ENCODE measurements around the gene PAPPA2. TPM values are rescaled to one million over a fixed set of nuclear protein-coding genes. Genes with fewer than 3 reads are reported as not detected.

The PAPPA2 gene
- total RNA-seq, 1 donor from 2014 or later: 0.50 TPM

DNA sequence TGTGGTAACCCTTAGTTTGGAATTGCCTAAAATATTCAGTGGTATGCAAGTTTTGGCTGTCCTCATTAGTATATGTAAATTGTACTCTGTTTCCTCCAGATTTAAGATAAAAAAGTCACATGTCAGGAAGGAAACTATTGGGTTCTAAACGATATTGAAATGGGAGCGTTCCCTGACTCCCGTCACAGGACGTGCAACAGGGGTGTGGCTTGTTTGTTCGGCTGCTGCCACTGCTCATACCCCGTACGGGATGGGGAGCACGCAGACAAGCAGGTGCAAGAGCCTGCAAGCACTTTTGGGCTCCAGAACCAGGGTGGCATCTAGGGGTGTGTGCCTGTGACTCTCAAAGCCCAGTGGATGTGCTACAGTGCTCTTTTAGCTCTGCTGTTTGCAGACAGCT lies 6.2 kb upstream of the PAPPA2 start:
- no peak overlapping the region for H3K27ac ChIP-seq
- H3K27me3 ChIP-seq (ENCODE audit: low read depth): no peaks in the 10 kb centered on the region
- H3K36me3 ChIP-seq: no peaks in the 10 kb centered on the region
- TF ChIP-seq, protein P1, sequence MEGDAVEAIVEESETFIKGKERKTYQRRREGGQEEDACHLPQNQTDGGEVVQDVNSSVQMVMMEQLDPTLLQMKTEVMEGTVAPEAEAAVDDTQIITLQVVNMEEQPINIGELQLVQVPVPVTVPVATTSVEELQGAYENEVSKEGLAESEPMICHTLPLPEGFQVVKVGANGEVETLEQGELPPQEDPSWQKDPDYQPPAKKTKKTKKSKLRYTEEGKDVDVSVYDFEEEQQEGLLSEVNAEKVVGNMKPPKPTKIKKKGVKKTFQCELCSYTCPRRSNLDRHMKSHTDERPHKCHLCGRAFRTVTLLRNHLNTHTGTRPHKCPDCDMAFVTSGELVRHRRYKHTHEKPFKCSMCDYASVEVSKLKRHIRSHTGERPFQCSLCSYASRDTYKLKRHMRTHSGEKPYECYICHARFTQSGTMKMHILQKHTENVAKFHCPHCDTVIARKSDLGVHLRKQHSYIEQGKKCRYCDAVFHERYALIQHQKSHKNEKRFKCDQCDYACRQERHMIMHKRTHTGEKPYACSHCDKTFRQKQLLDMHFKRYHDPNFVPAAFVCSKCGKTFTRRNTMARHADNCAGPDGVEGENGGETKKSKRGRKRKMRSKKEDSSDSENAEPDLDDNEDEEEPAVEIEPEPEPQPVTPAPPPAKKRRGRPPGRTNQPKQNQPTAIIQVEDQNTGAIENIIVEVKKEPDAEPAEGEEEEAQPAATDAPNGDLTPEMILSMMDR (IDR thresholded peaks at IDR 0.05): no peak
- H3K9me3 ChIP-seq: no peaks in the 10 kb centered on the region
- ATAC-seq: no peak
- intact Hi-C loops (cut with DNase I): no loop called here
- no peak for DNase-seq
- no peak overlapping the region for H3K4me3 ChIP-seq
- no peaks in the 10 kb centered on the region for H3K4me1 ChIP-seq

DNA sequence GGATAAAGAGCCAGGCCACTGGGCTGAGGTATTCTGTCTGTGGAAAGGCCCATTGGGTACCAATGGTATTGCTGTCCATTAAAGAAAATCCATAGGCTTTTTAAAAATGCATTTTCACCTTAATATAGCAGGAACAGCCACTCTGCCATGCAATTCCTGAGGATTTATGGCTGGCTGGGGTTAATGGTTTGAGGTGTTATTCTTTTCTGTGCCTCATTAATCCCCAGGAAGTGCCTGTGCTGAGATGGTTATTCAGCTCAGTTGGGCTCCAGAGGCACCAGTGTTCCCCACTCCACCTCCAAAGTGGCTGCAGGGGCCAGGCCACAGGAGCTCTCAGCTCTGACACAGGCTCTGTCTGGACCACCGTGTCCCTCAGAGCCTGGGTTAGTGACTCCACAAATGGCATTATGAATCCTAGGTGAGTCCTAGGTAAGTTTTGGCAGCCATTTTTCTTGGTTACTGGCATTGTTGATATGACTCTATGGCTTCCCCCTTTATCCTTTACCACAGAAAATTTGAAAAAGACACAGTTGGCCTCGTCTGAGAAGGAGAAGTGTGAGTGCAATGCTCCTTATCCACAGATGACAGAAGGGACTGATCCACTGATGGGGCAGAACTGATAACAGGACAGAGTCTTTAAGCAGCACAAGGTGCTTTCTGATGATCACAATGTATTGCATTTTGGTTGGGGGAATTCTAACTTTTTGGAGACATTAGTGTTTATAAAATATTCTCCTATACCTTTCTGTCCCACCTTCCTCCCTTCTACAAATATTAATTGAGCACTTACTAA lies 2.2 kb upstream of the PAPPA2 start:
- DNase-seq (no peak), ATAC-seq (no peak)
- TF ChIP-seq, protein P1 (IDR thresholded peaks at IDR 0.05): no peak
- Histone ChIP-seq H3K4me1 (no peaks in the 10 kb centered on the region), H3K27ac (no peak overlapping the region), H3K27me3 (ENCODE audit: low read depth) (no peaks in the 10 kb centered on the region), H3K36me3 (no peaks in the 10 kb centered on the region), H3K4me3 (no peak overlapping the region), H3K9me3 (no peaks in the 10 kb centered on the region)
- intact Hi-C loops (cut with DNase I): no loop called here

DNA sequence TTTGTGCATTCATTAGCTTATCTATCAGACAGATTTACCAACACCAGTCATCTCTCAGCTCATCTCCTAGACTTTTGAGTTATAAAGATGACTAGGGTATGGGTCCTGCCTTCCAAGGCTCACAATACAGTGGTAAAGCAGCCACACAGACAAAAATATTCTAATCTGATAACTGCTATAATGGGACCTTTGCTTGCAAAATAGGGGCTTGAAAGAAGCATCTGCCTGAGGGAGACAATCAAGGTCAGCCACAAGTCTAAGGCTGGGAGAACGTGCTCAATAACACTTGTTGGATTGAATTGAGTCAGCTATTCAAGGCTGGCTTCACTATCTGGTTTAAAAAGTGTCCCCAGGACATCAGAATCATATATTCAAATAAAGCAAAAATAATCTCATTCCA lies 1.4 kb upstream of the PAPPA2 start:
- no peak overlapping the region for H3K27ac ChIP-seq
- H3K4me3 ChIP-seq: no peak overlapping the region
- DNase-seq: no peak
- no peaks in the 10 kb centered on the region for H3K9me3 ChIP-seq
- H3K36me3 ChIP-seq: no peaks in the 10 kb centered on the region
- H3K4me1 ChIP-seq: no peaks in the 10 kb centered on the region
- no peaks in the 10 kb centered on the region for H3K27me3 ChIP-seq (ENCODE audit: low read depth)
- no peak for ATAC-seq
- TF ChIP-seq, protein P1 (IDR thresholded peaks at IDR 0.05): no peak
- intact Hi-C loops (cut with DNase I): no loop called here

GRCh38 chr1:176466514-176466913 lies 3.5 kb downstream of the PAPPA2 start:
- intact Hi-C loops (cut with DNase I): no loop called here
- DNase-seq: no peak
- H3K36me3 ChIP-seq: no peaks in the 10 kb centered on the region

DNA sequence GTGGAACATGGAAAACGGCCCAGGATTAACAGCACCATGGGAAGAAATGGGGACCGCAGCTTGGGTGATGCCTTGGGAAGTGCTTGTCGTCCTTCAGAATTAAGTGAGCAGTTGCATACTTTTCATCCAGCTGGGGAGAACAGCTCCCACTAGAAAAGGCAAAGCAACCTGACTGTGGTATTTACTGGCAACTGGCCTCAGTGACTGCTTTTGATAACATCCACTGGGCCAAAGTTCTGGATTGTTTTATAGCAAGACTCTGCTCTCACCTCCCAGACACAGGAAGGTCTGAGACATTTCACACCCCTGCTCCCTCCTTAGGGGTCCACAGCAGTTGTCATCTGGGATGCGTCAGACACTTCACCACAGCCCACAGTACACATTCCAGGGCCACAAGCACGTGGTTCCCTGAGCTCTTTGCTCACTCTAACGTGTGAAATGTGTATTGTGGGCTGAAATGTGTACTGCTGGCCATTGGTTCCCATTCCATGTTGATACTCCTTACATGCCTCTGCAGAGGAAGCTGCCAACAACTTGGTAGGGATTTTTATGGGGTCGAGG lies 6.6 kb downstream of the PAPPA2 start:
- ATAC-seq (peak in 1 of 2 donors; percentile 9), DNase-seq (no peak)
- Histone ChIP-seq H3K4me1 (no peaks in the 10 kb centered on the region), H3K27ac (no peak overlapping the region), H3K36me3 (no peaks in the 10 kb centered on the region), H3K27me3 (ENCODE audit: low read depth) (no peaks in the 10 kb centered on the region), H3K4me3 (no peak overlapping the region), H3K9me3 (no peaks in the 10 kb centered on the region)
- TF ChIP-seq, protein P1 (IDR thresholded peaks at IDR 0.05): no peak
- intact Hi-C loops (cut with DNase I): no loop called here

More at GRCh38 chr1:176466514-176466913, 3.5 kb downstream of the PAPPA2 start:
- no peak overlapping the region for H3K27ac ChIP-seq
- no peak overlapping the region for H3K4me3 ChIP-seq
- H3K9me3 ChIP-seq: no peaks in the 10 kb centered on the region
- no peaks in the 10 kb centered on the region for H3K27me3 ChIP-seq (ENCODE audit: low read depth)
- H3K4me1 ChIP-seq: no peaks in the 10 kb centered on the region
- TF ChIP-seq, protein P1 (IDR thresholded peaks at IDR 0.05): no peak
- no peak for ATAC-seq

Data from lower lobe of right lung (tissue), 2 donors.